HG03196 (cell line): Measurements from ENCODE around the gene CTPS2.
"Not testable (repeated sequence)": the region's sequence is repeated elsewhere in the genome, so short reads cannot be mapped to it uniquely, and the experiment has no call there.

Source experiments
- ATAC-seq: cut with Tn5 transposase; IDR thresholded peaks from one replicate; pipeline ENCODE4 v1.9.1; 2021; ENCODE audit not compliant: unreplicated experiment

Gene CTPS2

GRCh38 chrX:16610121-16610621, 102.3 kb downstream of the CTPS2 start:
- no peak for ATAC-seq

- ATAC-seq, result no peak
Observed at GRCh38 chrX:16606142-16606720, 106.2 kb downstream of the CTPS2 start.

- ATAC-seq, result no peak
Observed at GRCh38 chrX:16604337-16604736, 108.1 kb downstream of the CTPS2 start.

- no peak for ATAC-seq
Observed at GRCh38 chrX:16603822-16604221, 108.6 kb downstream of the CTPS2 start.

- ATAC-seq, result not testable (repeated sequence)
Observed at GRCh38 chrX:16603235-16603634, 109.2 kb downstream of the CTPS2 start.

- ATAC-seq, result no peak
Observed at GRCh38 chrX:16601885-16602284, 110.6 kb downstream of the CTPS2 start.

GRCh38 chrX:16594490-16594889, 118.0 kb downstream of the CTPS2 start:
- no peak for ATAC-seq

- ATAC-seq, result no peak
Observed at GRCh38 chrX:16593801-16594200, 118.7 kb downstream of the CTPS2 start.

GRCh38 chrX:16592194-16592770, 120.2 kb downstream of the CTPS2 start:
- ATAC-seq, result no peak

GRCh38 chrX:16589826-16590225, 122.6 kb downstream of the CTPS2 start:
- ATAC-seq, result no peak

GRCh38 chrX:16589211-16589610, 123.3 kb downstream of the CTPS2 start:
- no peak for ATAC-seq

- ATAC-seq, result no peak
Observed at GRCh38 chrX:16588266-16588665, 124.2 kb downstream of the CTPS2 start.

- ATAC-seq, result no peak
Observed at GRCh38 chrX:16587836-16588235, 124.6 kb downstream of the CTPS2 start.

GRCh38 chrX:16586377-16587112, 125.9 kb downstream of the CTPS2 start:
- no peak for ATAC-seq

GRCh38 chrX:16585486-16586376, 126.7 kb downstream of the CTPS2 start:
- ATAC-seq, result no peak

GRCh38 chrX:16580004-16580797, 132.3 kb downstream of the CTPS2 start:
- not testable (repeated sequence) for ATAC-seq

GRCh38 chrX:16579517-16579916, 133.0 kb downstream of the CTPS2 start:
- ATAC-seq, result no peak

GRCh38 chrX:16578218-16578617, 134.3 kb downstream of the CTPS2 start:
- no peak for ATAC-seq

- ATAC-seq, result no peak
Observed at GRCh38 chrX:16577483-16578029, 134.9 kb downstream of the CTPS2 start.

- not testable (repeated sequence) for ATAC-seq
Observed at GRCh38 chrX:16575388-16575787, 137.1 kb downstream of the CTPS2 start.
